SH-SY5Y (cell line): ENCODE data around the gene KRTAP10-7.

Experiments
- GATA2 ChIP-seq: IDR thresholded peaks from 2 replicates; pipeline ENCODE4 v1.6.1; 2011; ENCODE audit warnings: mild to moderate bottlenecking, low read depth, low read length
- GATA3 ChIP-seq: IDR thresholded peaks from 2 replicates; pipeline ENCODE4 v1.6.1; 2011; ENCODE audit warnings: low read depth, mild to moderate bottlenecking, low read length, moderate library complexity

- no peak for TF ChIP-seq GATA3
- TF ChIP-seq GATA2: no peak
Observed at GRCh38 chr21:44599264-44600029, 950 bp upstream of the KRTAP10-7 start.
